ENCODE results near the gene PDE8B.

Gene PDE8B

DNA sequence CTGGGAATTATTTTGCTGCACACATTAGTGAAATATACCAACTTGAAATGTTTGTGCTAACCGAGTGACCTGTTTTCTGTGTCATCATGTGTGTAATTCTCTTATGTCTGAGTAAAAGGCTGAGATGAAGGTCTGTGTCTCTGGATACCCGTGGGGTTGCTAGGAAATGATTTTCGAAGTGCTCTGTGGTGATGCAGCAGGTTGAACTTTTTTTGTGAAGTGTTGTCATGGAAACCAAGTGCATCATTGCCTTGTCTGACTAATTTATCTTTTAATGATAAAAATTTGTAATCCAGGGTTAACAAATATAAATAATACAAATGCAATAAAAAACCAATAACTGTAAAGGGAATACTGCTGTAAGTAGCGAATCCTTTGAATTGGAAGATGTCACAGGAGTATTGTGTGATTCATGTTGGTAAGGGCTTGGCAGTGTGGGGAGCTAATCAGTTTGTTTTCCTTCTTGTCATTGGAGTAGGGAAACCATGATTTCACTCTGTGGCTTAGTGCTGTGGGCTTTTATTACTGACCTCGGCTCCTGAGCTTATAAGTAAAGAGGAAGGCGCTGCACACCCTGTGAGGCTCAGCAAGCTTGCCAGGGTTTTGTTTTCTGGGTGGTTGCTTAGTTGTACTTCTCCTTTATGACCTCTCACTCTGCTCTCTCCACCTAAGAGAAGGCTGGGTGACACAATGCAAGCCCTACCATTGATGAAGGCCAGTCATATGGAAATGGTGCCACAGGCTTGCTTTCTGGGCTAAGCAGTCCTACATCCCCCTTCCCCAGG lies 22.3 kb downstream of the PDE8B start:
- no peak for DNase-seq

DNA sequence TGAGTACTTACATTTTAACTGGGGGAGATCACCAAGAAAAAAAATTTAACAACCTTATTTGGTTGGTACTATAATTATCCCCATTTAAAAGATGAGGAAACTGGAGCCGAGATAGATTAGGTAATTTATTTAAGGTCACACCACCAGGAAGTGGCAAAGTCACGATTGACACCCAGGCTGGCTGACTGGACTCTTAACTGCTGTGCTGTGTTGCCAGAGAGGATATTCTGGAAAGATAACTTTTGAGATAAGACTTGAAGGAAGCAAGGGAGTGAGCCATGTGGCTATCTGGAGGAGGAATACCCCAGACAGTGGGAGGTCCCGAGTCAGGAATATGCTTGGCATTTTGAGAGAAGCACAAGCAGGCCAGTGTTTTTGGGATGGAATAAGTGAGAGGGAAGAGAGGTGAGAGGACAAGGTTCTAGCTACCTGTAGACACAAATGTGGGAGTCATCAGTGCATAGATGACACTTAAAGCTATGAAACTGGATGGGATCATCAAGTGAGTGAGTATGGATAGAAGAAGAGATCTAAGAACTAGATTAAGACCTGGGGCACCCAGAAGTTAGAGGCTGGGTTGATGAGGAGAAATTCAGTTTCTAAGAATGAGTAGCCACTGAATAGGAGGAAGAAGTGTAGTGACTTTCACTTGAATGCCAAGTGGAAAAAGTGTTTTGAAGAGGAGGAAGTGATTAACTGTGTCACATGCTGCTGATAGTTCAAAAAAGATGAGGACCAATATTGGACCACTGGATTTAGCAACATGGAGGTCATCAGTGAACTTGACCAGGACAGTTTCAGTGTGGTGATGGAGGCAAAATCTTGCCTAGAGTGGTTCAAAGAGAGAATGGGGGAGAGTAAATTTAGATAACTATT lies 25.6 kb downstream of the PDE8B start:
- DNase-seq = no peak

DNA sequence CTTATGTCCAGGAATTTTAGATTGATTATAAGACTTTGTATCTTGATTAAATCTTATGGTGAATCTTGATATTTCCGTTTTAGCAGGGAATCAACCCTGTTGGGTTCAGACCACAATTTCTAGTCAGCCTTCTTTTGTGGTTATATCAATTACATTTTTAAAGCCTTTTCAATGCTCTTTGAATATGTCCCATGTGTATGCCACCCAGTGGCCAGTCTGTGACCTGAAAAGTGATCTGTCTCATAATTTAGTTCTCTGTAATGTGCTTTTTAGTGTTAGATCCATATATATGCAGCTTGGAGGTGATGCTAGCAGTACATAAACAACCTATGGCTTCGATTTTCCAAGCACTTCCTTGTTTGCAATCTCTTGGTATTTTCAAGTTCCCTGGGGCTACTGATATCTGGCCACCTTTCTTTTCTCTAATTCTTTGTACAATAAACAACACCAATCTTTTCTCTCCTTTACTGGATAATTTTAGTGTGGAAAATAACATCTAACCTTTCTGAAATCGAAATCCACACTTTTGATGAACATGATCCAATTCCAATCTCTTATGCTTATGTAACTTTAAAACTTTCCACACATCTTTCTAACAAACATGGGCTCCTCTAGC lies 28.8 kb downstream of the PDE8B start:
- no peak for DNase-seq

DNA sequence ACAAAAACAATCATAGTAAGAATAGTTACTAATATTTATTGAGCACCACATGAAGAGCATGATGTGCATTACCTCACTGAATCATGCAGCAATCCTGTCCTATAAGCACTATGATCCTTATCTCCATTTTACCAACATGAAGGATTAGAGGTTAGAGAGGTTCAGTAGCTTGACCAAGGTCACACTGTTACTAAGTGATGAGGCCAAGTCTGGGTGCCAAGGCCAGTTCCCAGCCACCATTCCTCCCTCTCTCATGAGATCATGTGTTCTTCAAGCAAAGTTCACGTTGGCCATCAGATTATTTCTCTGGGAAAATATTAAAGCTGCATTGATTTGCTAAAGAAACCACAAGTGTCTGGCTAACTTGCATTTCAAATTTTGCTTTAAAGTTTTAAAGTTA lies 31.0 kb downstream of the PDE8B start:
- no peak for DNase-seq

DNA sequence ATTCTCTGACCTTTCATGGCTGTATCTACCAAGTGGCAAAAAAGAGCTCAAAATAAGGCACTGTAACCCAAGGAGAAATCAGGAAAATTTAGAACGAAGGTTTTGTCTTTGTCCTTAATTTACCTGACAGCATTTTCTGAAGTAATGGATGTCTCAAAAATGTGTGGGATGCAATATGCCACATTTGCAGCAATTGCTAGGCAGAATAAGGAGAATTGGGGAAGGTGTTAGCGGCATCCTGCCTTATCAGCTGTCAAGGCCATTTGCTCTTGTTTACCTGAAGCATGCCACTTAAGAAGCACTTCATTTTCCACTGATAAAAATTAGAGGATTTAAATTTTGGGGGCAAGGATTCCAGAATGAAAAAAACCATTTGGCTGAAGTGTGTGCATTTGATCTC lies 39.0 kb downstream of the PDE8B start:
- DNase-seq = no peak

DNA sequence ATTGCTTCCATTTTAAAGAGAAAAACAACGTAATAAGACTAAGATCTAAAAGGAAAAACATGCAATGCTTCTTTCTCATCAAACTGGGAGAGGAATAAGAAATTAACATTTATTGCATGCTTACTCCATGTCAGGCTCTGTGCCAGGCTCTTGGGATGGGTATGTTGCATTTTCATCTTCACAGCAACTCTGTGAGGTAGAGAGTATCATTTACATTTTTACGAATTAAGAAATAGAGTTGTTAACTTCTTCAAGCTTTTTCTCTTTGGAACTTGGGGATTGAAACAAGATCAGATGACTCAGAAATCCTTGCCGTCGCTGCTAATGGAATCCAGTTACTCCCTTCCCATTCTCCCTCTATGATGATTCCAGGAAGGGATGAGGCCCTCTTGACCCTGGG lies 39.5 kb downstream of the PDE8B start:
- no peak for DNase-seq

DNA sequence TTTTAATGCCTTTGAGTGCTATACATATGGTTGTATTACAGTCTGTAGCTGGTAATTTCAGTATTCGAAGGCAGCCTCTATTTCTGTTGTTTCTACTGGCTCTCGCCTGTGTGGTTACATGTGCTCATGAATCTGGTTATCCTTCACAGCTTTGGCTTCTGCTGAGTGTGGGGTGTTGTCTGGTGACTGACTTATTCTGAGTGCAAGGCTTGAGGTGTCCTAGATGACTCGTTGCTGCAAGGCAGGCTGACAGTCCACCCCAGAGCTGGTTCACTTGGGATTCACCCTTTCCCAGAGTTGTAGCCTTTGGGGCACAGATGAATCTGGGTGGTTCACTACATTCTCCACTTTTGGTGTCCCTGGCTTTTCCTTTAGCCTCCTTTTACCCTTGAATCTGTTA lies 41.4 kb downstream of the PDE8B start:
- DNase-seq = no peak

DNA sequence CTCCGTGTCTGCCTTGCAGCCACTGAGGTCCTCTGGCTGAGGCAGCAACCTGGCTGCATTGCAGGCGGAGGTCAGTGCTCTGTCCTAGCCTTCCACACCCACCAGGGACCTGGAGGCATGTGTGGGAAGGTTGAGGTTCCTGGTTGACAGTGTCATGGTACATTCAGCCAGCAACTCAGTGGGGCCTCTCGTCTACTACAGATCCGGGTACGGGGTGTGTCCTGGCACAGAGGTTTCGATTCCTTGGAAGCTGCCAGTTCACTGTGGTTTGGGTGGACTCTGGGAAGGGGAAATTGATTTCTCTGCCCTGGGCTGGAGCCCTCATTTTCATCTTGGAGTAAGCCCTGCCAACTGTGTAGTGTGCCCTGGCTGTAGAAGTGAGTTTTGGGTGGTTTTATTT lies 45.1 kb downstream of the PDE8B start:
- DNase-seq = no peak

DNA sequence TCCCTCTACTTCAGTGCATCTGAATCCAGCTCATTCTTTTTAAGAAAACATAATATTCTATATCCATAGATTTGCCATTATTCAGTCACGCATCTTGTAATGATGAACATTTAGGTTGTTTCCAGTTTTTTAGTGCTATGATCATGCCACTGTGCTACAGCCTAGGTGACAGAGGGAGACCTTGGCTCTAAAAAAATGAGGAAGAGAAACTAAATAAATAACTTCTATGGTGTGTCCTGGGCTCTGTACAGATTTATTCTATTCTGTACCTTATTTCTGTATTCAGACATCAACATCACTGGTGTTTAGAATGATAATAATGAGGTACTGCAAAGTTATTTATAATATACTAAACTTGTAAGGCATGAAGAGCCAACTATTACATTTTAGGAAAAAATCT lies 45.9 kb downstream of the PDE8B start:
- DNase-seq = no peak

DNA sequence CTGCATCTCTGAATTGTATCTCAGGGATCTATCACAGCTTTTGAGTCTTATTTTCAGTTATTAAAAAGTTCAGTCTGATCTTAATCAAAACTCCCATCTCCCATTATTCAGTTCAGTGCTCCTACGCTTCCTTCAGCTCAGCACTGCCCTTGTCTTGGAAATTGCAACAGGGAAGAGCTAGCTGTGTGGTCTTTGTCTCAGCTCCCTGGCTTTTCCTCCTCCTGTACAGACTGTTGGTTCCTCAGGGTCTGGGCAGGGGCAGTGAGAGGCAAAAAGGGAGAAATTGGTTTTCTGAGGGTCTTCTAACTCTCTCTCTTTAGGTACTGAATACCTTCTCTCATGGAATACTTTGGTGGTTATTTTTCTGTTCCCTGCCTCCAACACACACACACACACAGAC lies 48.2 kb downstream of the PDE8B start:
- no peak for DNase-seq

DNA sequence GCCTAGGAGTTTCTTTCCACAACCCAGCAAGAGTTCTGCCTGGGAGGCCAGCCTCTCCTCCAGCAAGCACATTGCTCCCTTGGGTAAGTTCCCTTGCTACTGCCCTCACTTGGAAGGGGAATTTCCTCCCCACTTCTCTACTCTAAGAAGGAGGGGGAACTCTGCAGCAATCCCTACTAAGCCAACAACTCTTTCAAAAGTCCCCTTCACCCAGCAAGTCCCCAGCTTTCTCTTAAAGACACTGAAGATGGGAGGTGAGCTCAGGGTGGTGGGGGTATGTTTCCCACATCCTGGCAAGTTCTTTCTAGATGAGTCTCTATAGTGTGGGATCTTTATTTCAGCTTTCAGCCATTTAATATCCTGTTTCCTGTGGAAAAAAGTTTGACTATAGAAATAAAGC lies 49.0 kb downstream of the PDE8B start:
- no peak for DNase-seq

DNA sequence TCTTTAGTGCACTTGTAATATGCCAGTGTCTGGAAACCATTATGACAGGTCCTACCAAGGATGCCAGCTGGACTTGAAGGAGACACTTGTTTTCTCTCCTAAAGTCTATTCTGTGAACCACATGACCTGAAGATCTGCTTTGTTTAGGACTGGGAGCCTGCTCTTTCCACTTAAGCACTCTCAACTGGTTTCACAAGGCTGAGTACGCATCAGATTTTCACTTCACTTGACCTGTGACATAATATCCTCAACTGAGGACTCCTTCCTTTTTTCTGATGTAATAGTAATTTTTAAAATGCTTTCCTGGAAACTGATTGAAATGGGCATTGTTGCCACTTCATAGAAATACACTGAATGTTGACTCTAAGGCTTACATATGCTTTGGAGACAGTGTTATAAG lies 52.2 kb downstream of the PDE8B start:
- no peak for DNase-seq

DNA sequence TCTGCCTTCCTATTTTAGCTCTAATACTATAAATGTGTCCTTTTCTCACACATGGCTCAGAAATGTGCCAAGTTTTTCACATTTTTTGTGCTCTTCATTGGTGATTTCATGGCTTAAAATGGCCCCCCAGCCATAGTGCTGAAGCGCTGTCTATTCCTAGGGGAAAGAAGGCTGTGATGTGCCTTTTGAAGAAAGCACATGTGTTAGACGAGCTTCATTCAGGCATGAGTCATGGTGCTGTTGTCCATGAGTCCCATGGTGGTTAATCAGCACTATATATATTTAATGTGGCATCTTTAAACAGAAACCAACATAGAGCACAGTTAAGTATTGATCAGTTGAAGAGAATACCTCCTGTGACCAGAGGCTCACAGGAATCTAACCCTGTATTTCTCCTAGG lies 55.8 kb downstream of the PDE8B start:
- DNase-seq = no peak

DNA sequence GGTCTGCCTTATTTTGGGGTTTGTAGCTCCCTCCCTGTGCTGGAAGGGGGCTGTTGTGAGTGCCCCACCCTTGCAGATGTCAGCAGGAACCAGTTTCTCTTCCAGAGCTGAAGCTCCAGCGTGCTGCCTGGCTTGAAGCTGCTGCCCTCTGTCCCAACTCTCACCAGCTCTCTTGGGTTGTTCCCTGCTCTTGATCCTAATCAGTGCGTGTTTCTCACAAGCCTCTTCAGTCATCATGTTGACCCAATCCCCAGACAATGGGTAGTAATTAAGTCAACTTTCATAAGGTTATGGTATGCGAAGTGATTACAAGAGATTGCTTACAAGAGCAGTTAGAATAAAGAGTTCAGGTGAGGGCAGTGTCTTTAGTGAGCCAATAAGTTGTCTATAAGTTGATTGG lies 57.0 kb downstream of the PDE8B start:
- no peak for DNase-seq

DNA sequence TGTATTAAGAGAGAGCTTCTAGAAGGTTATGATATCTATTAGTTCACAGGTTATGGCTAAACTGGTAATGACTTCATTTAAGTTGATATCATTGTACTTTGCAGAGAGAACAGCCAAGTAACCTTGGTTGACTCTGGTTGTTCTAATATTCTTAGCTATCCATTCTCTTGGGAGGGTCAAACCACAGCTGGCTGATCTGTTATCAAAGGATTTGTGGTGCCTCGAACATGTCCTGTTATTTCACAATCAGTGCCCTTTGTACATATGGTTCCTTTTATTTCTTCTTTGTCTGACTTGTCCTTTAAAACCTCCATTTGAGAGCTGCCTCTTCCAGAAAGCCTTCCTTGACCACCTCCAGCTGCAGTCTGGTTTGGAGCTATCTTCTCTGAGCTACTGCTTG lies 61.7 kb downstream of the PDE8B start:
- DNase-seq = no peak

DNA sequence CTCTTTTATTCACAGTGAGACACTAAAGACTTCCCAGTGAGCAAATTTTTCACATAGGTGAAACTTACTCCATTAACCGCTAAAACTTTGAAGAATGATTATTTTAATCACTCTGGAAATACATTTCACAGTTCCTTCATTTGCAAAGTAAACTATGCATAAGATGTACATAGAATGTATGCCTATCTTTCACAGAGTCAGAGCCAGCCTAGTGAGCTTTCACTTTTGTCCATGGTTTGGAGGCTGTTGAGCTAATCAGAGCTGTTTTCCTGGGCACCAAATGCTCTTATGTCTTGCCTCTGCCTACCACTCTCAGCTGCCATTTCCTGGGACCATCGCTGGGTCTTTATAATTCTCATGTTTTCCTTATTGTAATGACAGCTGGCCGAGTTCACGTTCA lies 67.3 kb downstream of the PDE8B start:
- no peak for DNase-seq

DNA sequence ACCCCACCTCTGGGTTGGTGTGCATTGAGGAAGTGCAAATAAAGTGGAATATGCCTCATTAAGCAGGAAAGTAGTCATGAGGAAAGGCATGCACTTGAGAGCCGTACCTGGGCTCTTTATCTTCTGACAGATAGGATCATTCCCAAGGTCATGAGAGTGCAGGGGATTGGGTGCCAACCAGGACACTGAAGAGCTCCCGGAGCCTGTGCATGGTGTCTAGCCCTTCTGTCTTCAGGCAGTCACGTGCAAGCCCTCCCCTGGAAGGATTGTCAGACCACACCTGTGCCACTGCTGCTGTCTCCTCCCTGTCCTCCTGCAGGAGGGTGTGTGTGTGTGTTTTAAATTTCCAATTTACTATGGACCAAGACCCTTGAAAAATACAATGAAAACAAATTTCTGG lies 69.6 kb downstream of the PDE8B start:
- DNase-seq = no peak

DNA sequence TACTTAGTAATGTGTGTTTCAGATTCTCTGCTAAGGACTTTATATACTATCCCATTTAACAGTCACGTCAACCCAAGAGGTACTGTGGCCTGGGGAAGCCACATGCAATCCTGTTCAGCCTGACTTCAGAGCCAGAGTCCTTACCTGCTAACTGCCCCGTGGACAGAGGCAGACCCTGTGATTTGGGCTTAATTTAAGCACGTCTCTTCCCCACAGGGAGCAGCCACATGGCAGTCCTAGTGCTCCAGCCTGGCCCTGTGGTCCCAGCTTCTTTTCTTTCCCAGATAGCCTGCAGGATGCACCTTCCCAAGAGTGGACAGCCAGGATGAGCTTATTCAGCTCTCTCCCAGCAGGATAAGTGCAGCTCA lies 71.5 kb downstream of the PDE8B start:
- DNase-seq = no peak

DNA sequence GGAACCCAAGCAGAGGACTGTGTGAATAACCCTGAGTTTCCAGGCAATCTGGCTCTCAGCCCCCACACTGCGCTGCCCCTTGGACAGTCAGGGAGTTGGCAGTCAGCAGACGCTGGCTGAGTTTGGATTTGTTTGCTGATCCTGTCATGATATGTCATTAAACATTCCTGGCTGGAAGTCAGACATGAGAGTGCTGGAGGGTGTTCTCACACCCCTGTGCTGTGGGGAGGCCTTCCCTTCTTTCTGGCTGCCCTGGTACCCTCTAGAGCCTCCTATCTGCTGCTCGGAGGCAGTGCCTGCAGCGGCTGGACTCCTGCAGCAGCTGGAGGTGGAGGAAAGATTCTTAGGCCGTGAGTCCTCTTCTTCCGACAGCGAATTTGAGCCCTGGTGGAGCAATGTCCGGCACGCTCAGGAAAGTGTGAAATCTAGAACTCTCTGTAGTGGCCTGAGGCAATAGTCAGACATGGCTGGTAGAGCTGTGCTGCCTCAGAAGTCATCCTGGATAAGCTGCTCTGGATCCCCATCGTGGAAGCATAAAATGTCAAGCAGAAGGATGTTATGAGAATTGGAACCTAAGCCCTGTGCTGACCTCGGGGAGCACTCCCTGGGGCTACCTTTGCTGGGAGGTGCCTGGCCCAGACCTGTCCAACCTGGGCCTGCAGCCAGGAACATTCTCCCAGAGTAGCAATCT lies 72.0 kb downstream of the PDE8B start:
- no peak for DNase-seq

DNA sequence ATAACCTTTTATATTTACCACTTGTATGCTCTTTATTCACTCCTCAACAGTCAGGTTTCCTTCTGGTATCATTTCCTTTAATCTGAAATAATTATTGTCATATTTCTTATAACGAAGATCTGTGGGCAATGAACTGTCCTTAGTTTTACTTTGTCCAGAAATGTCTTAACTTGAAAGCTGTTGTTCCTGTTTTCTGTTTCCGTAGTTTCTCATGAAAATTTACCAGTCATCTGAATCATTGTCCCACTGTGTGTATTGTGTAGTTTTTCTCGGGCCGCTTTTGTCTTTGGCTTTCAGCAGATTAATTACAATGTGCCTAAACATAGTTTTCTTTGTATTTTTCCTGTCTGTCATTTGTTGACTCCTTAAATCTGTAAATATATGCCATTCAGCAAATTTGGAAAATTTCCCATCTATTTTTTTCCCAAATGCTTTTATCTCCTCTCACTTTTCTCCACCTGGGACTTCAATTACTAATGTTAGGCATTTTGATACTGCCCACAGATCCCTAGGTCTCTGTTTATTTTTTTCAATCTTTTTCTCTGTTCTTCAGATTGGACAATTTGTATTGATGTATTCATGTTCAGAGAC lies 74.9 kb downstream of the PDE8B start:
- DNase-seq = no peak

DNA sequence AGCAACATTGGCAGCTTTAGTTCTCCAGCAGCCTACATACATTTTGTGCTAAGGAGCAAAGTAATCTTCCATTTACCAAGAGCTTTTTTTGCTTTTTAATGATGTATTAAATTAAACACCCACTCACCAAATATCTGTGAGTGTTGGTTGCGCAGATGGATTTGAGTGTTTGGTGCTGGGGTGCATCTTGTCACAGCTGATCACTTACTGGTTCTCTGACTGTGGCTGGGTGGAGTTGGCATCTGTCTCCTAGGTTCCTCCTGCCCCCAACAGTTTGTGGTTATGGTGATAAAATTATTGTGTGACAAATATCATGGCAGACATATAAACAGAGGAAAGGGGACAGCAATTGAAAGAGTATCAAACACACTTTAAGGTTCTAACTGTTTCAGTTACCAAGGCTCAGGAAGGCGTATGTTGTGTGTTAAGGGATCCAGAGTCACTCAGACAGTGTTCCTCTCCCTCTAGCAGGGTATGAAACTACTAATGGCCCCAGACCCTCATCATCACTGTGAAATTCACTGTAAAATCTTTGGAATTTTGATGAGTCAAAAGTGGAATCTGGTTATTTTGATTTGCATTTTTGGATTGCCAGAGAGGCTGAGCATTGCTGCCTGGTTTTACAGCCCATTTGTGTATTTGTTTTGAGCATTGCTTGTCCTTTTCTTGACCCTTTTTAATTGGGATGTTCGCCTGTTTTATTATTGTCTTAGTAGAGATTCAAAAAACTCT lies 81.7 kb downstream of the PDE8B start:
- no peak for DNase-seq

DNA sequence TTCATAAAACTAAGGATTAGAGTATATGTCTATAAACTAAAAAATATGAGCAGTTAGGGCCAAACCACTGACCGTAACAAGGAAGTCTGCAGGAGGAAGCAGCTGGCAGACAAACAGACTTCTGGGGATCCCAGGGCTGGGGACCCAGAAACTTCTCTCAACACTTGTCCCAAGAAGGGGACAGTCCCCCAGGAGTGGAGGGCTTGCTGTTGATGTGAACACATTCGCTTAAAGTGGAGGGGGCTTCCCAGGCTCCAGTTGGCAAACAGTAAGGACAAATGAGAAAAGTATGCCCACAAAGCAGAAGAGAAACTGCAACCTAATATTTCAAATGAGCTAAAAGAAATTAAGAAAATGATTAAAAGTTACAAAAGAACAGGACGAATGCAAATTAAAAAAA lies 83.7 kb downstream of the PDE8B start:
- no peak for DNase-seq
